ENCODE results near the gene KRTAP4-4.

- TF ChIP-seq, protein P1, sequence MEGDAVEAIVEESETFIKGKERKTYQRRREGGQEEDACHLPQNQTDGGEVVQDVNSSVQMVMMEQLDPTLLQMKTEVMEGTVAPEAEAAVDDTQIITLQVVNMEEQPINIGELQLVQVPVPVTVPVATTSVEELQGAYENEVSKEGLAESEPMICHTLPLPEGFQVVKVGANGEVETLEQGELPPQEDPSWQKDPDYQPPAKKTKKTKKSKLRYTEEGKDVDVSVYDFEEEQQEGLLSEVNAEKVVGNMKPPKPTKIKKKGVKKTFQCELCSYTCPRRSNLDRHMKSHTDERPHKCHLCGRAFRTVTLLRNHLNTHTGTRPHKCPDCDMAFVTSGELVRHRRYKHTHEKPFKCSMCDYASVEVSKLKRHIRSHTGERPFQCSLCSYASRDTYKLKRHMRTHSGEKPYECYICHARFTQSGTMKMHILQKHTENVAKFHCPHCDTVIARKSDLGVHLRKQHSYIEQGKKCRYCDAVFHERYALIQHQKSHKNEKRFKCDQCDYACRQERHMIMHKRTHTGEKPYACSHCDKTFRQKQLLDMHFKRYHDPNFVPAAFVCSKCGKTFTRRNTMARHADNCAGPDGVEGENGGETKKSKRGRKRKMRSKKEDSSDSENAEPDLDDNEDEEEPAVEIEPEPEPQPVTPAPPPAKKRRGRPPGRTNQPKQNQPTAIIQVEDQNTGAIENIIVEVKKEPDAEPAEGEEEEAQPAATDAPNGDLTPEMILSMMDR (conservative IDR thresholded peaks at IDR 0.05 in 1 of 2, IDR thresholded peaks at IDR 0.05 in 1 of 2; ENCODE audit: extremely low read depth in 1 of 2, insufficient read depth in 1 of 2, low read depth in 1 of 2, low read length in 2 of 2) = no peak
- TF ChIP-seq EZH2 (IDR thresholded peaks at IDR 0.05; ENCODE audit: borderline replicate concordance, low read length) = no peak
Observed at GRCh38 chr17:41178843-41179616, 18.5 kb upstream of the KRTAP4-4 start.

Measured in mammary epithelial cell (primary cell).